Measurements from ENCODE around the gene OPCML.

DNA sequence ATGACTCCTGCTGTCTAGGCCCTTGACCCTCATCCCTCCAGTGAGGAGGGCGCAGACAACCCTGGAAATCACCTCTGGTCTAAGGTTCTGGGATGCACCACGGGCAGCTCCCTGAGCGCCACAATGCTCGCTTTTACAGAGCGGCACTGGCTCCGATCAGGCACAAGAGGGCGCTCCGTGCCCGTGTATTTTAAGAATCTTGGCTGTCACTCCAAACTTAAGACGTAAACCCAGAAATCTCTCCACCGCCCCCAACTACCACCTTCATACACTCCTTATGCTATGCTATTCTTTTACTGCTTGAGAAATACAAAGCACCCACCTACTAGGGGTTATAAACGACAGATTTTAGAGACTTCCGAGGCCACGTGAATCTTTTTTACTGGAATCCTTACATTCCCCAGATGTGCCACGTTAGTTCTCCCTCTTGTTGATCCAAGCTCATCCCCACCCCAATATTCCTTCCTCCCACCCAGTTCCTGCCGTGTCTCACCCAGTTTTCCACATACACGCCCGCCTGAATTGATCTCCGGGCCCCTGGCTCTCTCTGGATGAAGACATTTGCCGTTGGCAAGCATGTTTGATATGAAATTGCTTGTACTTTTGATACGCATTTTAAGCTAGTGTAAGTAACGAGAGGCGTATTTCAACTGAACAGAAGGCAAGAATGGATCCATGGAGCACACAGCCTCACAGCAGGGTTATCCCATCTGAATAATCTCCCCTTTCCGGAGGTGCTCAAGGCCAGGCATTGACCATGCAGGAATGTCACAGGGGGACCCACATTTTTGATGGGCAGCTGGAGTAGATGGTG lies 453.5 kb downstream of the OPCML start:
- TF ChIP-seq, protein P1, sequence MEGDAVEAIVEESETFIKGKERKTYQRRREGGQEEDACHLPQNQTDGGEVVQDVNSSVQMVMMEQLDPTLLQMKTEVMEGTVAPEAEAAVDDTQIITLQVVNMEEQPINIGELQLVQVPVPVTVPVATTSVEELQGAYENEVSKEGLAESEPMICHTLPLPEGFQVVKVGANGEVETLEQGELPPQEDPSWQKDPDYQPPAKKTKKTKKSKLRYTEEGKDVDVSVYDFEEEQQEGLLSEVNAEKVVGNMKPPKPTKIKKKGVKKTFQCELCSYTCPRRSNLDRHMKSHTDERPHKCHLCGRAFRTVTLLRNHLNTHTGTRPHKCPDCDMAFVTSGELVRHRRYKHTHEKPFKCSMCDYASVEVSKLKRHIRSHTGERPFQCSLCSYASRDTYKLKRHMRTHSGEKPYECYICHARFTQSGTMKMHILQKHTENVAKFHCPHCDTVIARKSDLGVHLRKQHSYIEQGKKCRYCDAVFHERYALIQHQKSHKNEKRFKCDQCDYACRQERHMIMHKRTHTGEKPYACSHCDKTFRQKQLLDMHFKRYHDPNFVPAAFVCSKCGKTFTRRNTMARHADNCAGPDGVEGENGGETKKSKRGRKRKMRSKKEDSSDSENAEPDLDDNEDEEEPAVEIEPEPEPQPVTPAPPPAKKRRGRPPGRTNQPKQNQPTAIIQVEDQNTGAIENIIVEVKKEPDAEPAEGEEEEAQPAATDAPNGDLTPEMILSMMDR (IDR thresholded peaks at IDR 0.05), result peak; percentile 86
- no peak for TF ChIP-seq ZFX (IDR thresholded peaks at IDR 0.05; ENCODE audit: borderline replicate concordance)
